Uterus (tissue), 2 donors: ENCODE data around the gene DCP1B.

Experiments used
- POLR2A ChIP-seq, 2 donors: fragments of 450-650 bp; IDR thresholded peaks; one replicate each; pipeline ENCODE4 v1.6.1; 2016; ENCODE audit warnings: antibody characterized with exemption in 2 of 2, mild to moderate bottlenecking in 1 of 2, moderate library complexity in 1 of 2
- TF ChIP-seq, protein P1 (sequence below), 4 experiments: fragments of 200-600 bp in 2 of 4; fragments of 450-650 bp in 2 of 4; sonication (generic) in 2 of 4; IDR thresholded peaks; one replicate each; pipeline ENCODE4 v1.5.1; 2016 to 2019; ENCODE audit warnings: antibody characterized with exemption in 4 of 4, mild to moderate bottlenecking in 2 of 4, moderate library complexity in 1 of 4

DNA sequence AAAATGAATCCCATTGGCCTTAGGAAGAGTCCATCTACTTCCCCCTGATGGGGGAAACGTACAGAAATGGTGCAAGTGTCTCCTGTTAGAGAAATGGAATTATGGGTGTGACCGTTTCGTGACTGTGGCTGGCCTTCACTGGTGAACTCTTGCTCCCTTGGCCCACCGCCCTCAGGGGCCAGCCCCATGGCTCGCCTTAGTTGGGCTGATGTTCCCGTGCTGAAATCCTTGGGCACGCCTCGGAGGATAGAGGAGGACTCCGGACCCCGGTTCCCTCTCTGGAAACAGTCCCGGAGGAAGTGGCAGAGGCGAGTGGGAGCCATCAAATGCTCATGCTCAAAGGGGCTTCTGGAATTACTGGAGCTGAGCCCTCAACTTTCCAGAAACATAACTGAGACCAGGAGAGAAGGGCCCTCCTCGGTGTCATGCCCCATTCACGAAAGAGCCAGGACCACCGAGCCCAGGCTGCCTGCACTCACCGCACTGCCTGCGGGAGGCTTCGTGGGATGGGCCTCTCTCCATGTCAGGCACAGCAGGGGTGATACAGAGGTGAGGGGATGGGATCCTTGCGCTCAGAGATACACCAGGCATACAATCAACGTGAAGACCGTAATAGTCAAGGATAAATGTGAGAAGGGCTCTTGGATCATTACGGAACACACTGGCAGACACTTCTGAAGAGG, 75.7 kb downstream of the DCP1B start:
- TF ChIP-seq, protein P1, sequence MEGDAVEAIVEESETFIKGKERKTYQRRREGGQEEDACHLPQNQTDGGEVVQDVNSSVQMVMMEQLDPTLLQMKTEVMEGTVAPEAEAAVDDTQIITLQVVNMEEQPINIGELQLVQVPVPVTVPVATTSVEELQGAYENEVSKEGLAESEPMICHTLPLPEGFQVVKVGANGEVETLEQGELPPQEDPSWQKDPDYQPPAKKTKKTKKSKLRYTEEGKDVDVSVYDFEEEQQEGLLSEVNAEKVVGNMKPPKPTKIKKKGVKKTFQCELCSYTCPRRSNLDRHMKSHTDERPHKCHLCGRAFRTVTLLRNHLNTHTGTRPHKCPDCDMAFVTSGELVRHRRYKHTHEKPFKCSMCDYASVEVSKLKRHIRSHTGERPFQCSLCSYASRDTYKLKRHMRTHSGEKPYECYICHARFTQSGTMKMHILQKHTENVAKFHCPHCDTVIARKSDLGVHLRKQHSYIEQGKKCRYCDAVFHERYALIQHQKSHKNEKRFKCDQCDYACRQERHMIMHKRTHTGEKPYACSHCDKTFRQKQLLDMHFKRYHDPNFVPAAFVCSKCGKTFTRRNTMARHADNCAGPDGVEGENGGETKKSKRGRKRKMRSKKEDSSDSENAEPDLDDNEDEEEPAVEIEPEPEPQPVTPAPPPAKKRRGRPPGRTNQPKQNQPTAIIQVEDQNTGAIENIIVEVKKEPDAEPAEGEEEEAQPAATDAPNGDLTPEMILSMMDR (IDR thresholded peaks at IDR 0.05), result no peak
- TF ChIP-seq POLR2A (IDR thresholded peaks at IDR 0.05), result no peak
